Ammon's horn (tissue), 1 donor: ENCODE data around the gene CRIP1.

Experiments used
- DNase-seq: peaks from one replicate; pipeline ENCODE4 v3.0.0-alpha.2; 2016; ENCODE audit warnings: low spot score

Gene CRIP1

DNA sequence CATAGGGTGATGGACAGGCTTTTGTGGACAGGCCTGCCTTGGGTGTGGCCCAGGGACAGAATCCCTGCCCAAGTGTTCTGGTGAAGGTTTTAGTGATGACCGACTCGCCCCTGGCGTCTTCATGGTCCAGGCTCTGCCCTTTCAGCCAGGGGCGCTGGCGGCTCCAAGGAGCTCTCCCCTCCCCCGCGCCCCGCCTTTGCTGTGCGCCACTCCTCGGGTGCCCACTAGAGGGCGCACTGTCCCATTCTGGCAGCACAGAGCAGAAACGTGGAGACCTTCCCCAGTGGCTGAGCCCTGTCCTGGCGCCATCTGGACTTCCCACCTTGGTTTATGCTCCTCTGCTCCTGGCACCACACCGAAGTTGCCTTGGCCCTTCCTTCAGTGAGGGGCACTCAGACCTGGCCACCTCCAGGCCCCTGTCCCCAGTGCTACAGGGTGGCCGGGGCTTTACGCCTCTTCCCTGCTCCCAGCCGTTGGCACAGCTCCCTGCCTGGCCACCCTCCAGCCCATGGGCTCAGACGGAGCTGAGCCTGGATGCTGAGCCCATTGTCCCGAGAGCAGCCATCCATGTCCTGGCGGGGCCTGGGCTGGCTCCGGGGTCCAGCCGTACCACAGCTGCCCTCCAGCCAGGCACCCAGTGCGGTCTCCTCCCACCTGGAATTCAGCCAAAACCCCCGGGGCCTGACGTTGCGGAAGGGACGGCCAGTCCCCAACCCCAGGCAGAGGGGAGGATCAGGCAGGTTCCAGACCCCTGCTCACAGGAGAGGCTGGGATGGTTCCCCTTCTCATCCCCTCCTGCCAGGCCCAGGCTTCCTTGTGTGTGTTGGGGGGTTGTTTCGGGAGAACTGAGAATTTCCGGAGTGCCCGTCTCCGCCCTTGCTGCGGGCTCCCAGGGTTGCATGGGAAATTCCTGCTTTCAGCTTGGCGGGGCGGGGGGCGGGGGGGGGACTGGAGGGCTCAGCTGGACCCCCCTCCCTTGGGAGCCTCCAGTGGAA lies 5.6 kb upstream of the CRIP1 start:
- peak; percentile 90 for DNase-seq

DNA sequence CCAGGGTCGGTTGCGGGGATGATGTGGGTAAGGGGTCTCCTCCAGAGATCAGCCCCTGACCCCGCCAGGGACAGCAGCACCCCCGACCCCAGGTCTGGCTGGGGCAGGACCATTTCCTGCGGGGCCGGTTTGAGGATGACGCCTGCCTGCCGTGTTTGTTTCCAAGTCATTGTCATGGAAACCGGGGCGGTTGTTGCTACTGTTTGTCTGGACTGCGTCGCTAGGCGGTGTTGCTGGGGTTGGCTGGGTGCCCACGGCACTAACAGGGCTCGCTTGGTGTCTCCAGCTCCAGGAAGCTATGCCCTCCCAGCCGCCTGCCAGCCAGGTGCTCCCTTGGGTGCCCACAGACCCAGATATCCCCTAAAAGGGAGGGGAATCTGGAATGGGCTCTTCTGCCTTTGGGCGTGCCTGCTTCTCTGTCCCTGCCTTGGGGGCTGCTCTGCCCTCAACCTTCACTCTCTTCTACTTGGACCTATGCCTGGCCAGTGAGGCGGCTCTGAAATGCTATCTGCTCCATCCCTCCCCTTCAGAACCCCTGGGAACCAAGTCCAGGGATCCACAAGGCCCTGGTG lies 4.7 kb upstream of the CRIP1 start:
- peak; percentile 93 for DNase-seq

DNA sequence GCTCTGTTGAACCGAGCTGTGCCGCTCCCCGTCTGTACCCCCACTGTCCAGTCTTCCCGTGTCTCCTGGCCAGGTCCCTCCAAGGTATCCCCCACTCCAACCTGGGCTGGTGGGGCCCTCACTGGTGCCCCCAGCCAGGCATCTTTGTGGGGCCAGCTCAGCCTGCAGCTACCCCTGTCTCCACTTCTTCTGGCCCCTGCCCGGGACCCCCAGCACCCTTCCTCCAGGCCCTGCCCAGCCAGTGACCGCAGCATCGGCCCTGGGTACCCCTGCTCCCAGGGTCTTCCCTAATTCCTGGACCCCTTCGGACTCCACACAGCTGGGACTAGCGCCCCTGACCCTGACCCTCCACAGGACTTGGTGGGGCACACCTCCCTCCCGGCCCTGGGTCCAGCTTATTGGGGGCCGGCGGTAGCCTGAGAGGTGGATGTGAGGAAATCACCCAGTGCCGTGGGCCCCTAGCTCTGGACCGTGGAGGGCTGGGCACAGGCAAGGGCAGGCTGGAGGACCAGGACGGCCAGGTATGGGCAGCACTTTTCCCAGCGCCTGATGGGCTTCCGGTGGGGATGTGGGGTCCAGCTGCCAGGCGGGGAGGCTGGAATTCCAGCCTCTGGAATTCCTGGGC lies 4.1 kb upstream of the CRIP1 start:
- no peak for DNase-seq

DNA sequence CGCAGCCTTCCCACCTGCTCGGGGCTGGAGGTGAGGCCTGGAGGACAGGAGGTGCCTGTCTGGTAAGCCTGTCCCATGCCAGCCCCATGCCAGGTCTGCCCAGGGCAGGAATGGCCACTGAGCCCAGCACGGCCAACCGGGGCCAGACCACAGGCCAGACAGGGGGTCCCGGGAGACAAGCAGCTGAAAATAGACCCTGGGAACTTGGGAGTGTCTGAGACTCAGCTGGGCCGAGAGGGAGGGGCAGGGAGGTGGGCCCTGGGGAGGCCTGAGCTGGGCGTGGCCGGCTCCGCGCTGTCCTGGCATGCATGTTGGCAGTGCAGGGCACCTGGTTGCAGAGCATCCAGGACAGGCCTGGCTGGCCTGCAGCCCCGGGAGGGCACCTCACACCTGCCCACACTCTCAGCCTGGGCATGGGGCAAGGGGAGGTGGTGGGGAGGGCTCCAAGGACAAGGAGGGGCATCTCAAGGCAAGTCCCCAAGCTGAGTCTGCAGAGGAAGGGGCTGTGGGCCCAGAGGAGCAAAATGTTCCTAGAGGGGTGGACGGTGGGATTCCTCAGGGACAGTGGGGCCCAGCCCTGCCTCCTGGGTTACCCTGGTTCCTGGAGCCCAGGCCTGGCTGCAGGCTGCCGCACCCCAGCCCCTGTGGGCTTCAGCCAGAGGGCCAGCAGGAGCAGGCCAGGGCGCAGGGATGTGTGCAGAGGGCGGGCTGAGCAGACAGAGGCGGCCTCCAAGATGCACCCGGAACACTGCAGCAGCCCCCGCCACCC lies 3.2 kb upstream of the CRIP1 start:
- no peak for DNase-seq

DNA sequence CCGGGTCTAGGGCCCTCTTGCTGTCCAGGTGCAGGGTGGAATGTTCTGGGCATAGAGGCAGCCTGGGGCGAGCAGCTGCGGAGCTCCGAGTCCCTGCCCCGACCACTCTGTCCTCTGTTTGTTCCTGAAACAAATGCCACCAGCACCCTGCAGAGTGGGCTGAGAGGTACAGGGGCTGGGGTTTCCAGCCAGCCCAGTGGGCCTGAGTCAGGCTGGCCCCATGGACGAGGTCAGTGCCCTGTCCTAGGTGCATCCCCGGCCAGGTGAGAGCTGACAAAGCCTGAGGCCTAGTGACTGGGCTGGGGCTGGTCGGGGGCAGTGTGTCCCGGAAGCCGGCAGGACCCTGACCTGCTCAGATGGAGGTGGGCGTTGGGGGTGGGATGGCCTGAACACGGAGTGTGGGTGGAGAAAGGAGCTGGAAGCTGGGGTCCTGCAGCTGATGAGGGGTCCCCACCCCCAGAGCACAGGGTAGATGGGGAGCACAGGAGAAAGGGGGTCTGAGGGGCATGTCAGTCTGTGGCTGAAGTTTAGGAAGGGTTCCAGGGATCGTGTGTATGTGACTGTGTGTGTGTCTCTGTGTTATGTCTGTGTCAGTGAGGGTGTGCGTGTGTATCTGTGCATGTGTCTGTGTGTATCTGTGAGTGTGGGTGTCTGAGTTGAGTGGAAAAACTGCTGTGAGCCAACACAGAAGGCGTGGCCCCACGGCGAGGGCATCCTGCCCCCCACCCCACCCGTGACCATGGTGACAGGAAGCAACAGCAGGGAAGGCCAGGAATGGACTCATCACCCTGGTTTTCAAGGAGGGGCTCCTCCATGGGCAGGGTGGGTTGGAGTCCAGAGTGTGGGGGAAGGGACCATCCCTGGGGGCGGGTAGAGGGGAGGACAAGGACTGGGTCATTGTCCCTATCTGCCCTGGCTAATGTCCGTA lies 2.4 kb upstream of the CRIP1 start:
- no peak for DNase-seq

DNA sequence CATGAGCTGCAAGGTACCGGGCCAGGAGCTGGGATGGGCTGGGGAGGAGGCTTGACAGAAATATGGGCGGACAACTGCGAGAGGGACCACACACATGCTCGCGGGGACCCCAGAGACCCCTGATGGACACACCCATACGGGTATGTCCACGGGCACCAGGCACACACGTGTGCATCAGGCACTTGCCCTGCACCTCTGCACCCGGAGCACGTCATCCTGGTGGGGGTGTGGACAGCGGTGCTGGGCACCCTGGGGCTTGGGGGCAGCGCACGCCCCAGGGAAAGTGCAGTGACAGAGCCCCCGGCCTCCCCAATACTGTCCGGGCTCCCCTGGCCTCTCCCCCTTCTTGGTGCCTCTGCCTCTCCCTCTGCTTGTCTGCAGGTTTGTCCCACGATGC lies 1.7 kb upstream of the CRIP1 start:
- DNase-seq: no peak

DNA sequence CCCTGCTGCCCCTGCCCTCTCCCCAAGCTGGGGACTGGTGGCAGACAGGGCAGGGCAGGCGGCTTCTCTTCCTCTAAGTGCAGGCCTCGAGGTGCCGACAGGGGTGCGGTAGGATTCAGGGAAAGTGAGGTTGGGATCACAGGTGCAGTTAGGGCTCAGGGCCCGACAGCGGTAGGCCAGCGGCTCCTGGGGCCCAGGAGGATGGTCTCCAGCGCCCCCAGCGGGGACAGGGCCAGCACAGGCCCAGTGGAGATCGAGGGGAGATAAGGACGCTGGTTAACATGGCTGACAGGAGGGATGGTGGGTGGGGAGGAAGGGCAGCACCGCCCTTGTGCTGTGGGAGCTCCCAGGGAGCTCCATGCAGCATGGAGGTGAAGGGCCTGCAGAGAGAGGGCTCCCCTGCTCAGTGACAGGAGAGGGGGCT lies 935 bp upstream of the CRIP1 start:
- no peak for DNase-seq

DNA sequence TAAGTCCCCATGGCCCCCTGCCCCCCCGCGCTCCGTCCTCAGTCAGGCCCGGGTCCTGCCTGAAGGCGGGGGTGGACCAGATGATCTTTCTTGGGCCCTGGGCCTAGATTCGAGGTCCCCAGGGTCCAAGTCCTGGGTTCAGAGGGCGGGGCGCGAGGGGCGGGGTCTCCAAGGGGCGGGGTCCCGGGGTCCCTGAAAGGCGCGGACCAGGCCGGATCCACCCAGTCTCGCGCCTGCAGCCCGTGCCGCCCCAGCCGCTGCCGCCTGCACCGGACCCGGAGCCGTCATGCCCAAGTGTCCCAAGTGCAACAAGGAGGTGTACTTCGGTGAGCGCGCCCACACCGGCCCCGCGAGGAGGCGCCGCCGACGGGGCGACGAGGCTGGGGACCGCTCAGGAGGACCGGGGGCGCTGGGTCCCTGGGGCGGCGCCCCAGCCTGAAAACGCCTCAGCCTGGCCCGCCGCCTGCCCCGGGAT lies 325 bp downstream of the CRIP1 start:
- no peak for DNase-seq

DNA sequence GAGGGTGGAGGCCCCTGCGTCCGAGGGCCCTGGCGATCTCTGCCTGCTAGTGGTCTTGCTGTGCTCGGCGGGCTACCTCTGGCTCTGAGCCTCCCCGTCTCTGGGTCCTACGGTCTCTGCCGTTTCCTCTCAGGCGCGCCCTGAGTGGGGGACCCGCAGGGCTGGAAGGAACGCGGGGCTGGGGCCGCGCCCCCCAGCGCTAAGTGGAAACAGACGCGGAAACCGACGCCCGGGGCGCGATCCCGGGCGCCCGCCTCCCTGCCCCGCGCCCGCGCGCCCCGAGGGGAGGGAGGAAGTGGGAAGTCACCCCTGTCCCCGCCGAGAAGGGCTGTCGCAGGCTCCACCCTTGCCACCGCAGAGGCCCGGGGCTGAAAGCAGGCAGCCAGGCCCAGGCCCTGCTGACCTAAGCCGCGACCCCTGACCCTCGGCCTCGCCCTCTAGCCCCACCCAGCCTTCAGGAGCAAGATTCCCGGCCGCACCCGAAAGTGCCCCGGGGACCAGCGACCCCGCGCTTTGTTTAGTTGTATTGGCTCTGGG lies 831 bp downstream of the CRIP1 start:
- DNase-seq: no peak

DNA sequence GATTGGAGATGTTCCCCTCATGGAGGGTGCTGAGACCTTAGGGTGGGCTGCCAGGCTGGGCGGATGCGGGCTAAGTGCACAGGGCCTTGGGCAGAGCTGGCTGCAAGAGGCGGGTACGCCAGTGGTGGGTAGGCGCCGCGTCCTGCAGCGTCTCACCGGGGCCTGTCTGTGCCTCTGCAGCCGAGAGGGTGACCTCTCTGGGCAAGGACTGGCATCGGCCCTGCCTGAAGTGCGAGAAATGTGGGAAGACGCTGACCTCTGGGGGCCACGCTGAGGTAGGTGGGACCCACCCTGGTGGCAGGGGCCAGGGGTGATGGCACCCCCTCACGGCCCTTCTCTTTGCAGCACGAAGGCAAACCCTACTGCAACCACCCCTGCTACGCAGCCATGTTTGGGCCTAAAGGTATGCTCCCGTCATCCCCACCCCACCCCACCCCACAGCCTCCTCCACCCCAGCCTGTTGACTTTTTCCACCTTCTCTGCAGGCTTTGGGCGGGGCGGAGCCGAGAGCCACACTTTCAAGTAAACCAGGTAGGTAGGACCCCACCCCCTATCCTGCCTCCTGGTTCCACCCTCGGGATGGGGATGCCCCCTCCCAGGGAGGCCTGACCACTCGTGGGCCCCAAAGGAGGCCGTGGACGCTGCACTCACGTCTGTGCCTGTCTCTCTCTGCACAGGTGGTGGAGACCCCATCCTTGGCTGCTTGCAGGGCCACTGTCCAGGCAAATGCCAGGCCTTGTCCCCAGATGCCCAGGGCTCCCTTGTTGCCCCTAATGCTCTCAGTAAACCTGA lies 1.5 kb downstream of the CRIP1 start:
- DNase-seq: no peak

DNA sequence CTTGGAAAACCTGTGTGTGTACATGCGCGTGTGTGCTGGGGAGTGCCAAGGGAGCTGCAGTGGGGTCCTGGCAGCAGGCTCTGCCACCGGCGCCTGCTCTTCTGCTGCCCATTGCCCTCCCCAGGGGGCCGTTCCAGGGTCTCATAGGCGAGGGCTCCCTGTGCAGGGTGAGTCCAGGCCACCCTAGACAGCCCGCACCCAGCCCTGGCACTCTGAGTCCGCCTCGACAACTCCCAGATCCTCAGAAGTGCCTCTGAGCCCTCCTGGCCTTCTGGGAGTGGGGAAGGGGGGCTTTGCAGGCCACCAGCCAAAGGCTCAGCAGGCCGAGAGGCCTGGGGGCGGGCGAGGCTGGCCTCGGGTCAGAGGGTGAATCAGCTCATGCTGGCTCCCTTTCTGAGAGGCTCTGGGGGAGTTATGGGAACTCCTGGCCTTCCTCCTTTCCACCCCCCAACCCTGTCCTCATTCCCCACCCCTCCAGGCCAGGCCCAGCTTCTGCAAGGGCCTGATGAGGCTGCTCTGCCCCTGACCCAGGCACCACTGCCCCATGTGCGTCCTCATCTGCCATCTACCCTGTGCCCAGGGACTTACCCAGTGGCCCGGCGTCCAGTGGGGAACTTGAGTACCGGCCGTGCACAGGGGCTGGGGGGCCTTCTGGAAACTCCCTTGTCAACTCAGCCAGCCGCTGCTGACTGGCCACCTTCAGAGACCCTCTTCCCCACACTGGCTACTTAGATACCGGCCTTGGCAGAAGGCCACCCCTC lies 2.3 kb downstream of the CRIP1 start:
- no peak for DNase-seq

DNA sequence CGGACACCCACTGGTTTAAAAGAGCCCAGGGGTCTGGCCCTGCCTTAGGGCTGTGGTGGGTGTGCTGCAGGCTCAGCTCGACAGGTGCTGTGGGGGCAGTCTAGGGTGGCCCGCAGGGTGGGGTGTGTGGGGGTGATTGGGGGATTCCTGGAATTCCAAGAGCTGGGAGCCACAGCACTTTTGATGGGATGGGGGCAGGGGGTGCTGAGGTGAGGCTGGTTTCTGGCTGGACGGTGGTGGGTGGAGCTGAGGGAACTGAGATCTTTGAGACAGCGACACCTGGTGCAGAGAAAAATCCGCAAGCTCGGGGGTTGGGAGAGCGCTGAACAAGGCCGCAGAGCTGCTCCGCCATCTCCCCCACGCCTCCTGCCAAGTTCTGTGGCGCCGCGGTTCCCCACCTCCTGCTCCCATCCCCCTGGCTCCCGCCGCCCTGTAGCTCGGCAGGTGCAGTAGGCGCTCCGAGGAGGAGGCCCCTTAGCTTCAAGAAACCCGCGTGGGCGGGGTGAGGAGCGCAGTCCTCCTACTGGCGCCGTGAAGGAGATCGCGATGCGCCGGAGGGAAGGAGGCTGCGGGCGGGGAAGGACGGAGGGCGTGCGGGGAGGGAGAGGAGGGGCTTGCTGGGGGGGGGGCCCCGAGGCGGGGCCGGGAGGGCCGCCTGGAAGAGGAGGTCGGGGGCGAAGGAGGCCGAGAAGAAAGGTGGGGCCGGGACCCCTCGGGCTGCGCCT lies 3.0 kb downstream of the CRIP1 start:
- DNase-seq: peak; percentile 85

DNA sequence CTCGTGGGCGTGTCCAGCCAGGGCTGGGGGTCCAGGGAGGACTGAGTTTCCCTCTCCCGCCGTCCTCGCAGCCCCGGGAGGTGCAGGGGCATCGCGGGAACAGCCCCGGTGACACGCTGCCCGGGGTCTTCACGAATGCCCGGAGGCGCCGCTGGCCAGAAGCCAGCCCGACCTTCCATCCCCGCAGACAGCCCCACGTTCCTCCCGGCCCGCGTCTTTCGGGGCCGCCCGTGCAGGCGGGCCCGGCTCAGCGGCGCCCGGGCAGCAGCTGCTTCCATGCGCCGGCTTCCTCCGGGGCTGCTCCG lies 3.5 kb downstream of the CRIP1 start:
- no peak for DNase-seq

DNA sequence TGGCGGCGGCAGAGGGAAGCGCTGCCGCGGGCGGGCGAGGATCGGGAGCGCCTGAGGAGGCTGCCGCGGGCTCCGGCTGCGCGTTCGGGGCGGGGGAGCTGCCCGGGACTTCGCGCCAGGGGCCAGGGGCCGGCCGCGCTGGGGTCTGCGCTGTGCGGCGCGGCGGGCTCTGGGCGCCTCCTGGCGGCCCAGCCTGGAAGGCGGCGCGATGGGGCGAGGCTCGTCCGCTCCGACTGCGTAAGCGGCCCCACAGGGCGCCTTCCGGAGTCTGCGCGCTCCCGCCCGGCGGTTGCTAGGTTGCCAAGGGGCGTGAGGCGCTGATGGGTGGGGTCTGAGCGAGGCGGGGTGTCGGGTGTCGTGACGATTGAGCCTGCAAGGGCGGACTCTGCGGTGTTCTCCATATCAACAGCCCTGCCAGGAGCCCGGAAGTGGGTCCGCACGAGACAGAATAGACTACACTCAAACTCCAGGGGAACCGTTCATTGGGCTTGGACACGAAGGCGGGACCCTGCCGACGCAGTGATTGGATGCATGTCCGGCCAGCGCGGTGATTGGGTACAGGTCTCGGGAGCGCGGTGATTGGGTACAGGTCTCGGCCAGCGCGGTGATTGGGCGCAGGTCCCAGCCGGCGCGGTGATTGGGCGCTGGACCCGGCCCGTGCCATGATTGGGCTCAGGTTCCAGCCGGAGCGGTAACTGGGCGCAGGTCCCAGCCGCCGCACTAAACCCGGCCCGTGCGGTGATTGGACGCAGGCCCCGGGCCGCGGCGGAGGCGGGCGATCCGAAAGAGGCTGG lies 4.1 kb downstream of the CRIP1 start, which contains the start of gene TEDC1:
Gene TEDC1 (plus strand): TSS at position 675 of the 794 bp plus-strand sequence. CDS start 130 bp downstream, outside the sequence.
- peak; percentile 100 for DNase-seq

DNA sequence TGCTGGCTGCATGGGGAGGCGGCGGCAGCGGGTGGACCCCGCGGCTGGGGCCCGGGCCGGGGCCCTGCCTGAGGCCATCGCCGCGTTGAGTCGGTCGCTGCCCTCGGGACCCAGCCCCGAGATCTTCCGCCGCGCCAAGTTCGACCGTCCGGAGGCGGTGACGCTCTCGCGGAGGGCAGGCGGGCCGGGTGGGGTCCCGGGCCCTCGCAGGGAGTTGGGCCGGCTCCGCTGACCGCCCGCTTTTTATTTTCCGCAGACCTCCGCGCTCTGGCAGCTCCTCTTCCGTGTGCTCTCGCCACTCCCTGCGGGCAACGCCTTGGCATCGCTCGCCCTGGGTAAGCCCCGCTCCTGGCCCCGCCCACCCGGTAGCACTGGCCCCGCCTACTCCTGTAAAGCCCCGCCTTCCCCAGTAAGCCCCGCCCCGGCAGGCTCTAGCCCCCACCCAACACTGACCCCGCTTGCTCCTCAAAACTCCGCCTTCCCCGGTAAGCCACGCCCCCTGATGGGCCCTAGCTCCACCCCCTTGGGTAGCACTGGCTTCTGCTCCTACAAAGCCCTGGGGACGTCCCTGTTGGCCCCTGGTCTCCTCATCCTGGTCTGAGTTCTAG lies 4.8 kb downstream of the CRIP1 start:
- DNase-seq: no peak

DNA sequence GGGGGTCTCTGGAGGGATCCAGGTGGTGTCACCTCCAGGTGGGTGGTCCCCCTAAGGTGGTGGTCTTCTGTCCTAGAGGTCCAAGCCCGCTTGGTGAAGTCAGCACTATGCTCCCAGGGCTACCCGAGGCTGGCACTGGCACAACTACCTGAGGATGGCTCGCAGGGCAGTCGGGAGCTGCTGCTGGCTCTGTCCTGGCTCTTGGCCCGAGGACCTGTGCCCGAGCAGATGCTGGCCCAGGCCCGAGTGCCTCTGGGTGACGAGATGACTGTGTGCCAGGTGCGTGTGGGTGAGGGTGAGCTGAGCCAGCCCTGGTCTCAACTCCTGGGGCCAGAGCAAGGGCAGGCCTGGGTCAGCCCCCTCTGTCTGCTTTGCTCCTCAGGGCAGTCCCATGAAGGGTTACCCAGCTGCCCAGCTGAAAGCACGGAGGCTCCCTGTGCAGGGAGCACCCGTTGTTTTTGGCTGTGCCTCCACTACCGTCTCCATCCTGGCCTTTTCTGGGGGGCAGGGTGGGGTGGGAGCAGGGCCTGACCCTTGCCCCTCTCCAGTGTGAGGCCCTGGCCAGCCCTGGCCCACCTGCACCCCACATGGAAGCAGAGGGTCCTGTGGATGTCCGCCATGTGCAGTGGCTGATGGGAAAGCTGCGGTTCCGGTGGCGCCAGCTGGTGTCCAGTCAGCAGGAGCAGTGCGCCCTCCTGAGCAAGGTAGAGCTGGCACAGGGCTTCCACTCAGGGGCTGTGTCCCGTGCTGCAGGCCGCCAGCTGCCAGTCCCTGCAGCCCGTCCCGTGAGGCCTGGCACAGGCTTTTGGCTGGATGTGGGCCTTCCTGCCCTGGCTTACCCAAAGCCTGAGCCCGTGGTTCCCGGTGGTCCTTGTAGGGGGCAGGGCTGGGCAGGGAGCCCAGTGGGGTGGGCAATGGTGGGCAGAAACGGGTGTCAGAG lies 5.6 kb downstream of the CRIP1 start:
- DNase-seq: no peak
